Epithelial cell of umbilical artery (primary cell): ENCODE measurements around the gene ABCD1. TPM values are rescaled to one million over a fixed set of nuclear protein-coding genes. Genes with fewer than 3 reads are reported as not detected.

Experiments
- total RNA-seq: library from RNA; depleted of rRNA; stranded (reverse); fragments of >200 nt; gene quantifications from 2 replicates; pipeline ENCODE4 v1.2.3, GENCODE V29; 2014

Gene ABCD1
- 10.7 and 10.9 TPM in 2 replicates for total RNA-seq

DNA sequence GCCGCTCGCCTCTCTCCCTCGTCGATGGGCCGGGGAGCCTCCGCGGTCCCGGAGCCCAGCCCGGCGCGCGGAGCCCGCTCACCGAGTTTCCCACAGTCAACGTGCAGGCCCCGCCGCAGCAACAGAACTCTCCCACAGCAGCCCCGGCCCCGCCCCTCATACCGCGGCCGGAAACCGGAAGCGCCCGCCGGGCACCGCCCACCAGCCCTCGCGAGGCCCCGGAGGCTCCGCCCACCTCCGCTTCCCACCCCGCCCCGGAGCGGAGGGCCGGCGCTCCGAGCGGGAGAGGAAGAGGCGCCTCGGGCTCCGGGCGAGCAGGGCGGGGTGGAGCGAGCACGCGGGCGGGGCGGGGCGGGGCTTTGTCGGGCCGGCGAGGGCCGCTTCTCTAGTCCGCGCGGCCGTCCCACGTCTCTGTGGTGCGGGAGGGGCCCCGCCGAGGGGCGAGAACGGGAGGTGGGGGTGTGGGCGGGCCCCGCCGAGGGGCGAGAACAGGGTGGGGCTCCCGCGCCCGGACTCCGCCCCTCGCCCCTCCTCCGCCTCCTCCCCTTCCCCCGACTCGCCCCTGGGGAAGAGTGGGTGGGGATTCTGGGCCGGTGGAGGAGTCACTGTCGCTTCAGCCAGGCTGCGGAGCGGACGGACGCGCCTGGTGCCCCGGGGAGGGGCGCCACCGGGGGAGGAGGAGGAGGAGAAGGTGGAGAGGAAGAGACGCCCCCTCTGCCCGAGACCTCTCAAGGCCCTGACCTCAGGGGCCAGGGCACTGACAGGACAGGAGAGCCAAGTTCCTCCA is at the start of gene ABCD1, which contains the start of gene BCAP31:
ABCD1 (plus strand) TSS at position 605 of the 787 bp plus-strand sequence. CDS start 411 bp downstream, outside the sequence.
BCAP31 (minus strand) TSS at position 136 of the 787 bp plus-strand sequence. CDS start 1,143 bp downstream, outside the sequence.

DNA sequence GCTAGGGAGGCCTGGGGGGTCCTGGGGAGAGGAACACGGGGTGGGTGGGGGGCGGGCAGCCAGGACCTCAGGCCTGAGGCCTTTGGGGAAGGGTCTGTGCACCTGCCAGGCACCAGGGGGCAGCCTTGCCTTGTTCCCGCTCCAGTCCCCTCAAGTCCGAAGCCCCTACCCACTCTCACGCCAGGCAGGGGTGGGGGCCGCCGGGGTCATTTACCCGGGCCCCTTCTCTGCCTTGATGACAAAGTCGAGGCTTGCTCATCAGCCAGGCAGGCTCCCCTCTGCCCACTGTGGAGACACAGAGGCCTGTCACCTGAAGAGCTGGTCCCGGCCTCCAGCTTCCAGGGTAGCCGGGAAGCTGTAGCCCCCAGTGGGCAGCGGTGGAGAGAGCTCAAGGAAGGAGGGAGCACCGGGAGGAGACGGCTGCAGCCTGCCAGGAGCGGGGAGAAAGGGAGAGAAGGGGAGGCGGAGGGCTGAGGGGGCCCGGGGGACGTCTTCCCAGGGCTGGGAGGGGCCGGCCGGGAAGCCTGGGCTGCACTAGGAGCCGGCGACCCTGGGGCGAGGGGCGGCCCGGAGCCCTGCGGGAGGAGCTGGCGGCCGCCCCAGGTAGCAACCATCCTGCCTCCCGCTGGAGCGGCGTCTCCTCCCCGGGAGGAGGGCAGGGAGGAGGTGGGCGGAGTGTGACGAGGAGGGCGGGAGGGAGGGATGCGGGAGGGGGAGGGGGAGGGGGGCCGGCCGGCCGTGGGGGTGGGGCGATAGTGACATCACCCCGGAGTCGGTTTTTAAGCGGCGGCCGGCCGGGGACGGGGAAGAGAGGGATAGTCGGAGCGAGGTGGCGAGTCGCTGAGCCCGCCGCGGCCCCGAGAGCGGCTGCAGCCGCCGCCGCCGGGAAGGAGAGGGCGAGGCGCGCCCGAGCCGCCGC is 37.3 kb upstream of the ABCD1 start, which contains the start of gene SLC6A8:
SLC6A8 (plus strand) TSS at position 806 of the 919 bp plus-strand sequence. CDS start 649 bp downstream, outside the sequence.

GRCh38 chrX:153763989-153764755 is 39.5 kb downstream of the ABCD1 start, which contains the start of gene PLXNB3:
PLXNB3 (plus strand) TSS chrX:153764249; CDS start chrX:153765536, 1,287 bp downstream.

DNA sequence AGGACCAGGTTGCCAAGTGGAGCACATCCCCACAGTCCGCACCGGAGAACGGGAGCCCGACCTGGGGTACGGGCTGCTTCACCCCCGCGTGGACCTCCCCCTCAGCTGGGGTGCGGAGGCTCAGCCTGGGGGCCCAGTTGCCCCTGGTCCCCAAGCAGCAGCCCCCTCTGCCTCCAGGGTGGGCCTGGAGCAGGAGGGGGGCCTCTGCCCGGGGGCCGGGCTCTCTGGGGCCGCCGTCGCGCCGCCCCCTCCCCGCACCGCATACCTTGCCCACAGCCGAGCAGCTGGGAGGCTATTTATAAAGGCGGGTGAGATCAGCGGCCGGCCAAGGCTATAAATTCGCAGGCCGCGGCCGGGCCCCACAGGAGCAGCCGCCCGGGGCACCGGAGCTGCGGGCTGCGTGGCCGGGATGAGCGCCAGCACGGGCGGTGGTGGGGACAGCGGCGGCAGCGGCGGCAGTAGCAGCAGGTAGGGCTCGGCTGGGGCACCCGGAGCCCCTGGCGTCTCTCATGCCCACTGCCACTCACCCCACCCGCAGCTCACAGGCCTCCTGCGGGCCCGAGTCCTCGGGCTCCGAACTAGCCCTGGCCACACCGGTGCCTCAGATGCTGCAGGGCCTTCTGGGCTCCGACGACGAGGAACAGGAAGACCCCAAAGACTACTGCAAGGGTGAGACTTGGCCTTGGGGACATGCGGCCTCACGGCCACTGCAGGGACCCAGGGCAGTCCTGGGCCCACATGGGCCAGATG is 56.2 kb downstream of the ABCD1 start, which contains the start of gene SRPK3:
SRPK3 (plus strand) TSS at position 364 of the 750 bp plus-strand sequence; CDS start at position 410, 46 bp downstream.

Other genes with a start within 250 kb of the ABCD1 start
- 15.7 and 30.5 TPM in 2 replicates for gene BGN, start 229.9 kb upstream of the ABCD1 start, total RNA-seq
- not detected in 2 replicates for gene ATP2B3, start 207.2 kb upstream of the ABCD1 start, total RNA-seq
- 42.6 and 43.9 TPM in 2 replicates for gene CCNQ, start 125.7 kb upstream of the ABCD1 start, total RNA-seq
- gene DUSP9, start 77.7 kb upstream of the ABCD1 start, total RNA-seq = 0.15 and 0.32 TPM in 2 replicates
- not detected in 2 replicates for gene PNCK, start 51.0 kb upstream of the ABCD1 start, total RNA-seq
- gene SLC6A8, start 36.9 kb upstream of the ABCD1 start, total RNA-seq = 3.0 and 6.2 TPM in 2 replicates
- 331 and 335 TPM in 2 replicates for gene BCAP31, start 469 bp upstream of the ABCD1 start, total RNA-seq
- 0.91 and 1.3 TPM in 2 replicates for gene PLXNB3, start 39.4 kb downstream of the ABCD1 start, total RNA-seq
- gene SRPK3, start 56.2 kb downstream of the ABCD1 start, total RNA-seq = 0.32 TPM in 1 of 2 replicates, not detected in the other
- 41.9 and 43.8 TPM in 2 replicates for gene IDH3G, start 69.5 kb downstream of the ABCD1 start, total RNA-seq
- 81.6 and 172 TPM in 2 replicates for gene SSR4, start 69.8 kb downstream of the ABCD1 start, total RNA-seq
- 0.32 TPM in 1 of 2 replicates, not detected in the other for gene PDZD4, start 105.7 kb downstream of the ABCD1 start, total RNA-seq
- gene L1CAM, start 161.3 kb downstream of the ABCD1 start, total RNA-seq = not detected in 2 replicates
- 0.46 TPM in 1 of 2 replicates, not detected in the other for gene AVPR2, start 179.8 kb downstream of the ABCD1 start, total RNA-seq
- 72.1 and 92.9 TPM in 2 replicates for gene ARHGAP4, start 201.4 kb downstream of the ABCD1 start, total RNA-seq
- 89.0 and 130 TPM in 2 replicates for gene NAA10, start 210.2 kb downstream of the ABCD1 start, total RNA-seq
- gene RENBP, start 219.8 kb downstream of the ABCD1 start, total RNA-seq = 1.9 and 7.9 TPM in 2 replicates
- 12.2 and 14.9 TPM in 2 replicates for gene HCFC1, start 247.0 kb downstream of the ABCD1 start, total RNA-seq
- gene TMEM187, start 247.9 kb downstream of the ABCD1 start, total RNA-seq = 5.0 and 5.2 TPM in 2 replicates